Psoas muscle (tissue), 8 donors: ENCODE measurements around the gene SCGB3A2. TPM values are rescaled to one million over a fixed set of nuclear protein-coding genes. Genes with fewer than 3 reads are reported as not detected.

Source experiments
- ATAC-seq, 4 donors: fragments of 200-7000 bp; cut with Tn5 transposase; one replicate each; pipeline ENCODE4 v1.9.1; 2020; ENCODE audit warnings: moderate library complexity in 3 of 4, mild to moderate bottlenecking in 2 of 4
- DNase-seq, 2 donors: peaks; one replicate each; pipeline ENCODE4 v3.0.0-alpha.2; 2020
- H3K27ac ChIP-seq: fragments of 200-600 bp; one replicate; pipeline ENCODE4 v1.8.0; 2022
- H3K27me3 ChIP-seq, 3 donors: fragments of 200-600 bp in 1 of 3; one replicate each; pipeline versions ENCODE4 v1.6.1 to v1.8.0; 2013 to 2022; ENCODE audit warnings: low read length in 2 of 3, mild to moderate bottlenecking in 2 of 3, moderate library complexity in 1 of 3; ENCODE audit not compliant: insufficient read depth in 3 of 3
- H3K36me3 ChIP-seq, 2 donors: fragments of 200-600 bp in 1 of 2; one replicate each; pipeline versions ENCODE4 v1.6.1 to v1.8.0; 2013 to 2022; ENCODE audit warnings: low read depth in 1 of 2, mild to moderate bottlenecking in 1 of 2, moderate library complexity in 1 of 2; ENCODE audit not compliant: insufficient read depth in 1 of 2
- H3K4me1 ChIP-seq: fragments of 200-600 bp; one replicate; pipeline ENCODE4 v1.8.0; 2022
- H3K4me3 ChIP-seq: fragments of 200-600 bp; one replicate; pipeline ENCODE4 v1.8.0; 2022; ENCODE audit warnings: mild to moderate bottlenecking
- H3K9me3 ChIP-seq: fragments of 200-600 bp; one replicate; pipeline ENCODE4 v1.8.0; 2022
- WGBS, 3 donors: extraction: QIAGEN DNeasy Blood & Tissue Kit; methylation state at CpG; one replicate each; pipeline versions ENCODE4 v1.1.6 to v1.1.7; 2013; 5-methylcytosine and 5-hydroxymethylcytosine counted together
- intact Hi-C, 2 donors: fragments of 100-400 bp; cut with DNase I; formaldehyde crosslinking; loops; one replicate each; pipeline versions ENCODE4 v1.11.0 to v1.14.2; 2022
- polyA plus RNA-seq, 3 donors: library from polyadenylated mRNA; stranded (reverse); fragments of 200-250 nt; gene quantifications; one replicate each; pipeline ENCODE4 v1.2.3, GENCODE V29; 2013
- total RNA-seq, 4 donors: library from RNA; stranded (reverse); fragmentation: NEBNext Ultra II Directional in 2 of 4; extraction: Animal tissue kit (Norgen Biotek cat#: 25700) in 2 of 4; gene quantifications; one replicate each; pipeline versions ENCODE4 v1.2.1 to v1.2.4, GENCODE V29; 2021 to 2023
- TF ChIP-seq, protein P1 (sequence below): fragments of 200-600 bp; IDR thresholded peaks from one replicate; pipeline ENCODE4 v1.8.0; 2022; ENCODE audit warnings: antibody characterized with exemption
- donor health status: healthy with polysubstance abuse.
- donor health status: DM: no; HTN: no; CAD: no; lungs with moderate emphysema.
- donor health status: Bipolar disorder and iron deficiency.
- donor health status: healthy.
- donor health status: DM: yes; HTN: yes; CAD: no.
- donor health status: DM: no; HTN: no; CAD: no.
- donor health status: DM: no; HTN: no; CAD: no.
- donor health status: DM: yes; HTN: yes; CAD: no.

Gene SCGB3A2
- total and polyA plus RNA-seq, 7 donors, result 0.17 TPM; not detected in 6

DNA sequence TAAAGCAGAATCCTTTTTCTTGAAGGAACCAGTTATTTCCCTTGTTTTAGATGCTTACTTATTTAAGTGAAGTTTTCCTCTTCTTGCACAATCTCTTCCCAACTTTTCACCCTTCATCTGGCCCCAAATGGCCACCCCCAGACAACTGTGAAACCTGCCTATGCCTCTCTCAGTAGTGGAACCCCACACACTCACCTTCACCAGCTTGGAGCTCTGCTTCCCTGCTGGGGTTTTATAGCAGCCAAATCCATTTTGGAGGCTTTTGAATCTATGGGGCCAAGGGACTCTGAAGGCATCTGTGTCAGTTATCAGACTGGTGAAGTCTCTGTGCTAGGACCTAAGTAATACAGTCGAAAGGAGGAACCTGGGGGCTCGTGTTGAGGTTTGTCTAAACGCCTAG is 24.2 kb upstream of the SCGB3A2 start:
- ATAC-seq, result no peak

DNA sequence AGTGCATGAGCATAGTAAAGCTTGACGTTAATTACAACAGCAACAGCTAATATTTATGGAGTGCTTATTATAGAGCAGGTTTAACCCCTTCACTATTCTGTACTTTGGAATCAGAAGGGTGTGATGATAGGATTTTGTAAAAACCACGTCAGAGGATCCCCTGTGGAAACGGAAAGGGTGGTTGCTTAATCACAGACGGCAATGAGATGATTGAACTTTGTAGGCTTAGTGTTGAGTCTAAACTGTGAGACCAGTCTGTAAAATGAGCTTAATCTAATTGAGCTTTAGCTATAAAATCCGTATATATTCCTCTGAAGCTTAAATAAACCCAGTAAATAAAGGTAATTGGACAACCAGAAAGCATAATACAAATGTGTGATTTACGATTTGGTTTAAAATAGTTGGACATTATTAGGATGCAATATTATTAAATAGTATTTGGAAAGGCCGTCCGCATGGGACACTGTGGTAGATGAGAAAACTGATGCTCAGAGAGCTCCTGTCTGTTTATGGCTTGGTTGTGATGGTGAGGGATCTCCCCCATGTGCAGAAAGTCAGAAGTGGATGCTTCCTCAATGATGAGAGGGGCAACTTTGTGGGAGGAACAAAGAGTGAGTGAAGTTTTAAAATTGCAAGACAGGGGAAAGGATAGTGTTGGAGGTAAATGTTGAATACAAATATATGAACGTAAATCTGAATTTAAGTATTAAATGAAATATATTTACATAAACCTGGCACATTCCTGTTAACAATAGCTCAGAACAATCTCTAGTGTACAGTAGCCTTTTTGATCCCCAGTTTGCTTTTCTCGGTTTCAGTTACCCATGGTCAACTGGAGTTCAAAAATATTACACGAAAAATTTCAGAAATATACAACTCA is 23.4 kb upstream of the SCGB3A2 start:
- Histone ChIP-seq H3K9me3 (no peaks in the 10 kb centered on the region), H3K27me3 (no peaks in the 10 kb centered on the region), H3K27ac (no peak overlapping the region), H3K4me1 (no peaks in the 10 kb centered on the region), H3K36me3 (no peaks in the 10 kb centered on the region), H3K4me3 (no peak overlapping the region)
- ATAC-seq (no peak), DNase-seq (no peak)
- TF ChIP-seq, protein P1, sequence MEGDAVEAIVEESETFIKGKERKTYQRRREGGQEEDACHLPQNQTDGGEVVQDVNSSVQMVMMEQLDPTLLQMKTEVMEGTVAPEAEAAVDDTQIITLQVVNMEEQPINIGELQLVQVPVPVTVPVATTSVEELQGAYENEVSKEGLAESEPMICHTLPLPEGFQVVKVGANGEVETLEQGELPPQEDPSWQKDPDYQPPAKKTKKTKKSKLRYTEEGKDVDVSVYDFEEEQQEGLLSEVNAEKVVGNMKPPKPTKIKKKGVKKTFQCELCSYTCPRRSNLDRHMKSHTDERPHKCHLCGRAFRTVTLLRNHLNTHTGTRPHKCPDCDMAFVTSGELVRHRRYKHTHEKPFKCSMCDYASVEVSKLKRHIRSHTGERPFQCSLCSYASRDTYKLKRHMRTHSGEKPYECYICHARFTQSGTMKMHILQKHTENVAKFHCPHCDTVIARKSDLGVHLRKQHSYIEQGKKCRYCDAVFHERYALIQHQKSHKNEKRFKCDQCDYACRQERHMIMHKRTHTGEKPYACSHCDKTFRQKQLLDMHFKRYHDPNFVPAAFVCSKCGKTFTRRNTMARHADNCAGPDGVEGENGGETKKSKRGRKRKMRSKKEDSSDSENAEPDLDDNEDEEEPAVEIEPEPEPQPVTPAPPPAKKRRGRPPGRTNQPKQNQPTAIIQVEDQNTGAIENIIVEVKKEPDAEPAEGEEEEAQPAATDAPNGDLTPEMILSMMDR, result no peak
- intact Hi-C loops, result loop anchor here in 1 of 2 donors (10.0 kb wide), 1 partner anchor 80 kb away; no protein-coding TSS in a partner anchor
- 55 to 62% (median 59%) methylated on average over 11 of the region's 11 CpGs for WGBS, 3 donors

More for the DNA sequence above, 24.2 kb upstream of the SCGB3A2 start:
- Histone ChIP-seq H3K4me3 (no peak overlapping the region), H3K27me3 (no peaks in the 10 kb centered on the region), H3K36me3 (no peaks in the 10 kb centered on the region), H3K4me1 (no peaks in the 10 kb centered on the region), H3K27ac (no peak overlapping the region), H3K9me3 (no peaks in the 10 kb centered on the region)
- TF ChIP-seq, protein P1, result no peak
- no peak for DNase-seq
- intact Hi-C loops, result loop anchor here in 1 of 2 donors (10.0 kb wide), 1 partner anchor 80 kb away; no protein-coding TSS in a partner anchor
- WGBS, 3 donors, result 68 to 74% (median 73%) methylated on average over 3 of the region's 3 CpGs

DNA sequence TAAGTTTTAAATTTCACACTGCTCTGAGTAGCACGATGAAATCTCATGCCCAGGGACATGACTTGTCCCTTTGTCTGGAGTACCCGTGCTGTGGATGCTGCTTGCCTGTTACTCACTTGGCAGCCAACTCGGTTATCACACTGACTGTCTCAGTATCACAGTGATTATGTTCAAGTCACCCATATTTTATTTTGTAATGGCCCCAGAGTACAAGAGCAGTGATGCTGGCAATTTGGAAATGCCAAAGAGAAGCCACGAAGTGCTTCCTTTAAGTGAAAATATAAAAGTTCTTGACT is 22.8 kb upstream of the SCGB3A2 start:
- Histone ChIP-seq H3K4me1 (no peaks in the 10 kb centered on the region), H3K9me3 (no peaks in the 10 kb centered on the region), H3K36me3 (no peaks in the 10 kb centered on the region), H3K4me3 (no peak overlapping the region), H3K27ac (no peak overlapping the region), H3K27me3 (no peaks in the 10 kb centered on the region)
- ATAC-seq (no peak), DNase-seq (no peak)
- intact Hi-C loops, result loop anchor here in 1 of 2 donors (10.0 kb wide), 1 partner anchor 79 kb away; no protein-coding TSS in a partner anchor
- WGBS, 3 donors, result 26 to 31% (median 29%) methylated on average over 4 of the region's 4 CpGs
- TF ChIP-seq, protein P1, result no peak

DNA sequence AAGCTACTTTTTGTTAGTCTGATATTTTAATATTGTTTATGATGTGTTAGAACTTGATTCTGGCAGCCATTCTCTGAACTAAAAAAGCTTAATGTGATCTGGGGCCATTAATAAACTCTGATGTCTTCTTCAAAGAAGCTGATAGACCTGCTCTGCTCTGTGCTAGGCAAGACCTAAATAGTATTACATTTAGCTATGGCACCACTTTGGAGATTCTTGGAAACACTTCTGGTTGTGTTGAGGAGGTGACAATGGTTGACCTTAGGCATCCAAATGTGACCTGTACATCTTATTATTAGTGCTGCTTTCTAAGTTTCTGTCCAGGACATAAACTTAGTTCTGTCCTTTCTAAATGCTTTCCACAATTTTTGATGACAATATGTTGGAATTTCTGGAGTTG is 21.7 kb upstream of the SCGB3A2 start:
- Histone ChIP-seq H3K36me3 (no peaks in the 10 kb centered on the region), H3K27me3 (no peaks in the 10 kb centered on the region), H3K27ac (no peak overlapping the region), H3K9me3 (no peaks in the 10 kb centered on the region), H3K4me1 (no peaks in the 10 kb centered on the region), H3K4me3 (no peak overlapping the region)
- ATAC-seq (no peak), DNase-seq (no peak)
- TF ChIP-seq, protein P1, result no peak
- intact Hi-C loops, result loop anchor here in 1 of 2 donors (10.0 kb wide), 1 partner anchor 78 kb away; no protein-coding TSS in a partner anchor
